ENCODE data around the gene MPPED1.

DNA sequence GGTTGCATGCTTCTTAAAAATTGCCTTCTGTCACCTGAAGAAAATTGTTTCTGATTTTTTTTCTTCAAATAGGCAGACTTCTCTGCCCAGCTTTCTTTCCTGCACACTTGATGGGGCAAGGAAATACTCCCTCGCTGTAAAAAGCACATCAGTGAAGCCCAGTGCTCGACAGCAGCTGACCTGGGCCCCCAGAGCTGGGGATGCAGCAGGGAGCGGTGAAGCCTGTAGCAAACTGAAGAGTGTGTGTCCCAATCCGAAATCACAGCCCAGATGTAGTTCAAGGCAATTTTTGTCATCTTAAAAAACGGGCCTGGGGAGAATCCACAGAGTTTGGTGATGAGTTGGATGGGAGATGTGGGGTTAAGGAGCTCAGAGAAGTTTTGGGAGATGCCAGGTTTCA lies 27.0 kb upstream of the MPPED1 start:
- TF ChIP-seq, protein P1, sequence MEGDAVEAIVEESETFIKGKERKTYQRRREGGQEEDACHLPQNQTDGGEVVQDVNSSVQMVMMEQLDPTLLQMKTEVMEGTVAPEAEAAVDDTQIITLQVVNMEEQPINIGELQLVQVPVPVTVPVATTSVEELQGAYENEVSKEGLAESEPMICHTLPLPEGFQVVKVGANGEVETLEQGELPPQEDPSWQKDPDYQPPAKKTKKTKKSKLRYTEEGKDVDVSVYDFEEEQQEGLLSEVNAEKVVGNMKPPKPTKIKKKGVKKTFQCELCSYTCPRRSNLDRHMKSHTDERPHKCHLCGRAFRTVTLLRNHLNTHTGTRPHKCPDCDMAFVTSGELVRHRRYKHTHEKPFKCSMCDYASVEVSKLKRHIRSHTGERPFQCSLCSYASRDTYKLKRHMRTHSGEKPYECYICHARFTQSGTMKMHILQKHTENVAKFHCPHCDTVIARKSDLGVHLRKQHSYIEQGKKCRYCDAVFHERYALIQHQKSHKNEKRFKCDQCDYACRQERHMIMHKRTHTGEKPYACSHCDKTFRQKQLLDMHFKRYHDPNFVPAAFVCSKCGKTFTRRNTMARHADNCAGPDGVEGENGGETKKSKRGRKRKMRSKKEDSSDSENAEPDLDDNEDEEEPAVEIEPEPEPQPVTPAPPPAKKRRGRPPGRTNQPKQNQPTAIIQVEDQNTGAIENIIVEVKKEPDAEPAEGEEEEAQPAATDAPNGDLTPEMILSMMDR (IDR thresholded peaks at IDR 0.05), result no peak
- TF ChIP-seq ZFX (IDR thresholded peaks at IDR 0.05; ENCODE audit: borderline replicate concordance), result no peak
